ENCODE measurements around the gene ANKRD30BL.
"Not testable (repeated sequence)": the region's sequence is repeated elsewhere in the genome, so short reads cannot be mapped to it uniquely, and the experiment has no call there.

The ANKRD30BL gene, protein sequence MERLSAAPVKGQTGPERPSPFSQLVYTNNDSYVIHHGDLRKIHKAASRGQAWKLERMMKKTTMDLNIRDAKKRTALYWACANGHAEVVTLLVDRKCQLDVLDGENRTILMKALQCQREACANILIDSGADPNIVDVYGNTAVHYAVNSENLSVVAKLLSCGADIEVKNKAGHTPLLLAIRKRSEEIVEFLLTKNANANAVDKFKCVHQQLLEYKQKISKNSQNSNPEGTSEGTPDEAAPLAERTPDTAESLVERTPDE

GRCh38 chr2:132161161-132162124 lies at the start of gene ANKRD30BL:
TSS of gene ANKRD30BL (minus strand) at chr2:132161952. CDS start at chr2:132161705, 247 bp downstream.
- not testable (repeated sequence) for DNase-seq

- not testable (repeated sequence) for DNase-seq
Observed at GRCh38 chr2:132202866-132203265, 41.1 kb upstream of the ANKRD30BL start.

GRCh38 chr2:132192854-132193253 lies 31.1 kb upstream of the ANKRD30BL start:
- not testable (repeated sequence) for DNase-seq

GRCh38 chr2:132167100-132167499 lies 5.3 kb upstream of the ANKRD30BL start:
- not testable (repeated sequence) for DNase-seq

- not testable (repeated sequence) for DNase-seq
Observed at GRCh38 chr2:132162125-132162660, 441 bp upstream of the ANKRD30BL start.

GRCh38 chr2:132146774-132147173 lies 15.0 kb downstream of the ANKRD30BL start:
- peak; percentile 2 for DNase-seq

Measured in activated naive CD4-positive, alpha-beta T cell treated with Interleukin-2 at 50 U/mL for 16 hours (primary cell).